Endothelial cell of umbilical vein (primary cell): ENCODE data around the gene NFKBIE. TPM values are rescaled to one million over a fixed set of nuclear protein-coding genes. Genes with fewer than 3 reads are reported as not detected.
A peak's percentile ranks its signal among the peaks of the same experiment; 100 is the strongest.

Experiments used
- BruUV-seq: library from RNA; stranded (reverse); fragments of 400-500 nt; replicated peaks from 2 replicates; lab custom pipeline; 2021; lab: Mats Ljungman, UMichigan
- CTCF ChIA-PET: fragments of 300-600, 350-600 bp; sonication (Branson Sonifier 250); formaldehyde crosslinking; loops from one replicate; lab custom pipeline; 2021; ENCODE audit warnings: antibody characterized with exemption, inconsistent platforms; lab: Charles Lee
- POLR2A ChIA-PET: fragments of 300-600, 350-600 bp; sonication (Branson Sonifier 250); formaldehyde crosslinking; loops from one replicate; lab custom pipeline; 2021; ENCODE audit warnings: antibody characterized with exemption, inconsistent platforms; lab: Charles Lee
- DNase-seq: peaks from one replicate; pipeline ENCODE4 v3.0.0-alpha.2; 2011; ENCODE audit warnings: low read depth, low spot score
- FAIRE-seq: peaks from 2 replicates; lab custom pipeline; 2011; peaks lifted over from hg19 to GRCh38; lab: Jason Lieb, UNC
- H2AFZ ChIP-seq: 2 replicates; pipeline ENCODE4 v1.6.0; 2012; ENCODE audit warnings: low read depth, low read length, control low read depth, inconsistent platforms
- H3K27ac ChIP-seq: 2 replicates; pipeline ENCODE4 v1.5.1; 2011; ENCODE audit warnings: low read depth, mild to moderate bottlenecking, control low read depth, low read length, moderate library complexity; ENCODE audit not compliant: insufficient read depth
- H3K27me3 ChIP-seq, 2 experiments: 2 replicates each; pipeline versions ENCODE4 v1.6.0 to v1.6.1; 2011; ENCODE audit warnings: low read length in 2 of 2, mixed read lengths in 1 of 2; ENCODE audit not compliant: control insufficient read depth in 2 of 2, insufficient read depth in 2 of 2
- H3K36me3 ChIP-seq, 2 experiments: 2 replicates in 1 of 2; 3 replicates in 1 of 2; pipeline ENCODE4 v1.5.1; 2011; ENCODE audit warnings: low read length in 2 of 2, mild to moderate bottlenecking in 1 of 2, moderate library complexity in 1 of 2; ENCODE audit not compliant: control insufficient read depth in 2 of 2, insufficient read depth in 2 of 2; ENCODE audit errors: extremely low read depth in 1 of 2
- H3K4me1 ChIP-seq: 3 replicates; pipeline ENCODE4 v1.5.1; 2011; ENCODE audit warnings: mild to moderate bottlenecking, low read length; ENCODE audit not compliant: control insufficient read depth, insufficient read depth; ENCODE audit errors: extremely low read depth
- H3K4me2 ChIP-seq: 2 replicates; pipeline ENCODE4 v1.6.1; 2011; ENCODE audit warnings: low read length, control low read depth, mixed read lengths; ENCODE audit not compliant: insufficient read depth
- H3K4me3 ChIP-seq, 3 experiments: fragments of 200-600 bp in 1 of 3; sonication (generic), shearing (Covaris generic) in 1 of 3; replicated peaks in 1 of 3; 2 replicates each; pipeline ENCODE4 v1.5.1; 2011 to 2016; ENCODE audit warnings: control low read depth in 3 of 3, low read length in 3 of 3, mild to moderate bottlenecking in 2 of 3, inconsistent platforms in 1 of 3, low read depth in 1 of 3, moderate library complexity in 1 of 3; ENCODE audit not compliant: insufficient read depth in 1 of 3
- H3K79me2 ChIP-seq: 2 replicates; pipeline ENCODE4 v1.6.0; 2012; ENCODE audit warnings: low read length, inconsistent platforms; ENCODE audit not compliant: control insufficient read depth, insufficient read depth
- H3K9ac ChIP-seq: replicated peaks from 2 replicates; pipeline ENCODE3; 2011; ENCODE audit warnings: low read length, control low read depth; ENCODE audit not compliant: insufficient read depth; ENCODE audit errors: extremely low read depth
- H3K9me1 ChIP-seq: replicated peaks from 3 replicates; pipeline ENCODE4 v1.6.0; 2011; ENCODE audit warnings: mild to moderate bottlenecking, low read length; ENCODE audit not compliant: control insufficient read depth, insufficient read depth; ENCODE audit errors: extremely low read depth
- H3K9me3 ChIP-seq: replicated peaks from 2 replicates; pipeline ENCODE4 v1.5.1; 2012; ENCODE audit warnings: low read length, inconsistent platforms; ENCODE audit not compliant: control insufficient read depth, insufficient read depth
- H4K20me1 ChIP-seq: replicated peaks from 2 replicates; pipeline ENCODE3; 2011; ENCODE audit warnings: mild to moderate bottlenecking, low read length; ENCODE audit not compliant: control insufficient read depth, insufficient read depth; ENCODE audit errors: extremely low read depth
- FOS ChIP-seq: IDR thresholded peaks from 2 replicates; pipeline ENCODE4 v1.6.1; 2011; ENCODE audit warnings: mild to moderate bottlenecking, low read length, moderate library complexity, borderline replicate concordance; ENCODE audit not compliant: insufficient read depth
- MYC ChIP-seq: IDR thresholded peaks from one replicate; pipeline ENCODE4 v1.6.1; 2011; ENCODE audit warnings: mild to moderate bottlenecking, low read depth, low read length
- POLR2A ChIP-seq: IDR thresholded peaks from 2 replicates; pipeline ENCODE4 v1.6.1; 2012; ENCODE audit warnings: low read depth, mild to moderate bottlenecking, control low read depth, low read length
- dilution Hi-C: fragments of 300-500 bp; cut with MboI; formaldehyde crosslinking; loops from one replicate; pipeline ENCODE4 v1.15.0; 2019; ENCODE audit warnings: low sequenced_read_pairs; ENCODE audit not compliant: extremely low pct_ligation_motif_present
- intact Hi-C: fragments of 100-400 bp; cut with micrococcal nuclease; formaldehyde crosslinking; loops from one replicate; pipeline ENCODE4 v1.10.0; 2022
- polyA plus RNA-seq, 4 experiments: library from polyadenylated mRNA; depleted of rRNA in 3 of 4; stranded (reverse) in 3 of 4; unstranded in 1 of 4; fragments of >200 nt; gene quantifications; 2 replicates each; pipeline versions ENCODE4 v1.2.1 to v1.2.3, GENCODE V29; 2011 to 2012; ENCODE audit warnings: missing spikeins in 1 of 4
- total RNA-seq: library from RNA; stranded (reverse); gene quantifications from 2 replicates; pipeline ENCODE4 v1.2.3, GENCODE V29; 2021
- TF ChIP-seq, protein P1 (sequence below), 2 donors: IDR thresholded peaks; 1 replicate in 1 of 2; 2 replicates in 1 of 2; pipeline ENCODE4 v1.5.1; 2011; ENCODE audit warnings: low read length in 2 of 2, mild to moderate bottlenecking in 2 of 2, moderate library complexity in 2 of 2, control low read depth in 1 of 2, inconsistent platforms in 1 of 2, low read depth in 1 of 2; ENCODE audit not compliant: insufficient read depth in 1 of 2; ENCODE audit errors: extremely low read depth in 1 of 2

Gene NFKBIE
- total and polyA plus RNA-seq, 2 donors (not counting 3 experiments of a cell fraction or from before 2014, with no cell fraction given): 19.0 to 22.6 TPM

DNA sequence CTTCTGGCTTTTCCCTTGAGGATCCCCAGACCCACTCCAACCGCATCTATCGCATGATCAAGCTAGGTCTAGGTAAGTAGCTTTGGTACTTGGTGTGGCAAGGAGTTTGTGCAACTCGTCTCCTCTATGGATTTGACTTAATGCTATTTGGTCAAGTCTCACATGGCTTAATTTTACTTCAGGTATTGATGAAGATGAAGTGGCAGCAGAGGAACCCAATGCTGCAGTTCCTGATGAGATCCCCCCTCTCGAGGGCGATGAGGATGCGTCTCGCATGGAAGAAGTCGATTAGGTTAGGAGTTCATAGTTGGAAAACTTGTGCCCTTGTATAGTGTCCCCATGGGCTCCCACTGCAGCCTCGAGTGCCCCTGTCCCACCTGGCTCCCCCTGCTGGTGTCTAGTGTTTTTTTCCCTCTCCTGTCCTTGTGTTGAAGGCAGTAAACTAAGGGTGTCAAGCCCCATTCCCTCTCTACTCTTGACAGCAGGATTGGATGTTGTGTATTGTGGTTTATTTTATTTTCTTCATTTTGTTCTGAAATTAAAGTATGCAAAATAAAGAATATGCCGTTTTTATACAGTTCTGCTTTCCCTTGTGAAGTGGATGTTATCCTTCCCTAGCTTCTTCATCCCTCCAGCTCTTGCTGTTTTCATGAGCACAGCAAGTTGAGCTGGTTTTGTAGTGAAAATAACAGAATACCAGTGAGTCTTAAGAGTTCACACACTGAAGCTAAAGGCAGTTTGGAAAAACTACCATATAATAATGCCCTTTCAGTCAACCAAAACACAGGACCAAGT, 11.8 kb downstream of the NFKBIE start:
- Histone ChIP-seq H4K20me1 (peaks cover 6% of the 10 kb centered on the region), H3K4me2 (no peak overlapping the region), H3K4me1 (peaks cover 35% of the 10 kb centered on the region), H2AFZ (no peak overlapping the region), H3K9me1 (no peaks in the 10 kb centered on the region), H3K27ac (no peak overlapping the region), H3K27me3 (no peaks in the 10 kb centered on the region), H3K4me3 (no peak overlapping the region), H3K9ac (no peak overlapping the region), H3K9me3 (no peaks in the 10 kb centered on the region), H3K36me3 (peaks cover 45 to 53% of the 10 kb centered on the region in 2 experiments), H3K79me2 (peaks cover 60% of the 10 kb centered on the region)
- POLR2A ChIA-PET: interaction anchor here (1.2 kb wide), 1 partner anchor 19 kb away, joined by 3 read pairs; no protein-coding TSS in a partner anchor
- TF ChIP-seq FOS (no peak), POLR2A (peak; percentile 28), MYC (no peak)
- TF ChIP-seq, protein P1, sequence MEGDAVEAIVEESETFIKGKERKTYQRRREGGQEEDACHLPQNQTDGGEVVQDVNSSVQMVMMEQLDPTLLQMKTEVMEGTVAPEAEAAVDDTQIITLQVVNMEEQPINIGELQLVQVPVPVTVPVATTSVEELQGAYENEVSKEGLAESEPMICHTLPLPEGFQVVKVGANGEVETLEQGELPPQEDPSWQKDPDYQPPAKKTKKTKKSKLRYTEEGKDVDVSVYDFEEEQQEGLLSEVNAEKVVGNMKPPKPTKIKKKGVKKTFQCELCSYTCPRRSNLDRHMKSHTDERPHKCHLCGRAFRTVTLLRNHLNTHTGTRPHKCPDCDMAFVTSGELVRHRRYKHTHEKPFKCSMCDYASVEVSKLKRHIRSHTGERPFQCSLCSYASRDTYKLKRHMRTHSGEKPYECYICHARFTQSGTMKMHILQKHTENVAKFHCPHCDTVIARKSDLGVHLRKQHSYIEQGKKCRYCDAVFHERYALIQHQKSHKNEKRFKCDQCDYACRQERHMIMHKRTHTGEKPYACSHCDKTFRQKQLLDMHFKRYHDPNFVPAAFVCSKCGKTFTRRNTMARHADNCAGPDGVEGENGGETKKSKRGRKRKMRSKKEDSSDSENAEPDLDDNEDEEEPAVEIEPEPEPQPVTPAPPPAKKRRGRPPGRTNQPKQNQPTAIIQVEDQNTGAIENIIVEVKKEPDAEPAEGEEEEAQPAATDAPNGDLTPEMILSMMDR (IDR thresholded peaks at IDR 0.05; ENCODE audit: extremely low read depth in 1 of 2, insufficient read depth in 1 of 2, low read depth in 1 of 2, low read length in 2 of 2): peak; percentile 42 to 57
- DNase-seq (peak; percentile 40), FAIRE-seq (no peak)
- CTCF ChIA-PET: interaction anchor here (1.6 to 1.8 kb wide), 2 partner anchors 52 to 81 kb away, joined by 4 read pairs; no protein-coding TSS in a partner anchor
- intact Hi-C loops (loop anchor here (1.0 kb wide), 1 partner anchor 81 kb away; no protein-coding TSS in a partner anchor), dilution Hi-C loops (no loop called here)
- BruUV-seq: TSS peak; percentile 11
